IPS DF 4.7 (cell line): ENCODE data around the gene SPZ1.
"Not testable (repeated sequence)": the region's sequence is repeated elsewhere in the genome, so short reads cannot be mapped to it uniquely, and the experiment has no call there.

Experiments used
- DNase-seq: peaks from one replicate; pipeline ENCODE4 v3.0.0-alpha.2; 2013; ENCODE audit warnings: low spot score; ENCODE audit errors: extremely low read depth

Gene SPZ1

GRCh38 chr5:80319702-80320101 is at the start of gene SPZ1:
Gene SPZ1 (plus strand): TSS chr5:80320002. CDS start chr5:80320216, 214 bp downstream.
- DNase-seq, result no peak

GRCh38 chr5:80270543-80270942 is 49.3 kb upstream of the SPZ1 start:
- not testable (repeated sequence) for DNase-seq

GRCh38 chr5:80275347-80275746 is 44.5 kb upstream of the SPZ1 start:
- DNase-seq, result no peak

- DNase-seq, result no peak
Observed at GRCh38 chr5:80276186-80276585, 43.6 kb upstream of the SPZ1 start.

GRCh38 chr5:80277191-80277590 is 42.6 kb upstream of the SPZ1 start:
- DNase-seq, result no peak

- no peak for DNase-seq
Observed at GRCh38 chr5:80282054-80282453, 37.7 kb upstream of the SPZ1 start.

- DNase-seq, result no peak
Observed at GRCh38 chr5:80283360-80283759, 36.4 kb upstream of the SPZ1 start.

- no peak for DNase-seq
Observed at GRCh38 chr5:80284720-80285119, 35.1 kb upstream of the SPZ1 start.

GRCh38 chr5:80288177-80288576 is 31.6 kb upstream of the SPZ1 start:
- DNase-seq, result no peak

GRCh38 chr5:80289320-80289719 is 30.5 kb upstream of the SPZ1 start:
- no peak for DNase-seq

GRCh38 chr5:80291761-80292160 is 28.0 kb upstream of the SPZ1 start:
- no peak for DNase-seq

- DNase-seq, result no peak
Observed at GRCh38 chr5:80296121-80296520, 23.7 kb upstream of the SPZ1 start.

- DNase-seq, result no peak
Observed at GRCh38 chr5:80299601-80300000, 20.2 kb upstream of the SPZ1 start.

- DNase-seq, result no peak
Observed at GRCh38 chr5:80300125-80300524, 19.7 kb upstream of the SPZ1 start.

- not testable (repeated sequence) for DNase-seq
Observed at GRCh38 chr5:80300796-80301195, 19.0 kb upstream of the SPZ1 start.

- not testable (repeated sequence) for DNase-seq
Observed at GRCh38 chr5:80301342-80301741, 18.5 kb upstream of the SPZ1 start.

GRCh38 chr5:80302636-80303035 is 17.2 kb upstream of the SPZ1 start:
- no peak for DNase-seq

GRCh38 chr5:80308526-80308925 is 11.3 kb upstream of the SPZ1 start:
- DNase-seq, result no peak

GRCh38 chr5:80309871-80310665 is 9.7 kb upstream of the SPZ1 start:
- no peak for DNase-seq

- no peak for DNase-seq
Observed at GRCh38 chr5:80315244-80315643, 4.6 kb upstream of the SPZ1 start.

- no peak for DNase-seq
Observed at GRCh38 chr5:80318212-80318611, 1.6 kb upstream of the SPZ1 start.

- DNase-seq, result no peak
Observed at GRCh38 chr5:80324912-80325311, 5.1 kb downstream of the SPZ1 start.

GRCh38 chr5:80326468-80326867 is 6.7 kb downstream of the SPZ1 start:
- DNase-seq, result no peak
